ENCODE data around the gene SNX8.
"Not testable (repeated sequence)": the region's sequence is repeated elsewhere in the genome, so short reads cannot be mapped to it uniquely, and the experiment has no call there.

SNX8 gene

GRCh38 chr7:2313450-2314208, 612 bp downstream of the SNX8 start:
- Histone ChIP-seq H3K4me3 (ENCODE audit: control insufficient read depth in 1 of 7, extremely low read depth in 1 of 7, insufficient read depth in 4 of 7, low read depth in 2 of 7, low read length in 6 of 7) (peak overlapping the region; percentile 54 to 90 (median 68)), H3K9me3 (ENCODE audit: control extremely low read depth in 1 of 5, control insufficient read depth in 4 of 5, insufficient read depth in 2 of 5, low read depth in 1 of 5, low read length in 4 of 5) (no peaks in the 10 kb centered on the region), H3K4me1 (ENCODE audit: control extremely low read depth in 1 of 4, control insufficient read depth in 4 of 4, insufficient read depth in 4 of 4, low read length in 3 of 4) (peaks cover 2 to 33% (median 12%) of the 10 kb centered on the region in 4 experiments), H3K27ac (ENCODE audit: insufficient read depth in 1 of 2, low read depth in 1 of 2, low read length in 2 of 2, poor library complexity in 1 of 2, severe bottlenecking in 2 of 2) (peak overlapping the region in 1 of 2 experiments; percentile 34), H3K27me3 (replicated peaks in 2 of 5; ENCODE audit: control insufficient read depth in 4 of 5, insufficient read depth in 5 of 5, low read length in 4 of 5) (no peaks in the 10 kb centered on the region), H3K36me3 (ENCODE audit: control insufficient read depth in 4 of 4, insufficient read depth in 4 of 4, low read length in 3 of 4) (peaks cover 0 to 5% (median 0%) of the 10 kb centered on the region in 4 experiments)
- under 1% methylated on average over 29 of the region's 42 CpGs for WGBS (ENCODE audit: insufficient coverage)
- DNase-seq, result no peak
- ChIA-PET POLR2A (no interaction called here), CTCF (no interaction called here)

- DNase-seq, result no peak
- peak overlapping the region in 1 of 7 experiments; percentile 43 for H3K4me3 ChIP-seq (ENCODE audit: control insufficient read depth in 1 of 7, extremely low read depth in 1 of 7, insufficient read depth in 4 of 7, low read depth in 2 of 7, low read length in 6 of 7)
- no peaks in the 10 kb centered on the region for H3K27me3 ChIP-seq (replicated peaks in 2 of 5; ENCODE audit: control insufficient read depth in 4 of 5, insufficient read depth in 5 of 5, low read length in 4 of 5)
- H3K27ac ChIP-seq (ENCODE audit: insufficient read depth in 1 of 2, low read depth in 1 of 2, low read length in 2 of 2, poor library complexity in 1 of 2, severe bottlenecking in 2 of 2), result no peak overlapping the region
- no peaks in the 10 kb centered on the region for H3K9me3 ChIP-seq (ENCODE audit: control extremely low read depth in 1 of 5, control insufficient read depth in 4 of 5, insufficient read depth in 2 of 5, low read depth in 1 of 5, low read length in 4 of 5)
- ChIA-PET POLR2A (no interaction called here), CTCF (interaction anchor here (1.0 kb wide), 1 partner anchor 64 kb away, joined by 5 read pairs; no protein-coding TSS in a partner anchor)
- peaks cover 2 to 30% (median 16%) of the 10 kb centered on the region in 4 experiments for H3K4me1 ChIP-seq (ENCODE audit: control extremely low read depth in 1 of 4, control insufficient read depth in 4 of 4, insufficient read depth in 4 of 4, low read length in 3 of 4)
- WGBS (ENCODE audit: insufficient coverage), result 98% methylated on average over 14 of the region's 17 CpGs
- peaks cover 0 to 5% (median 0%) of the 10 kb centered on the region in 4 experiments for H3K36me3 ChIP-seq (ENCODE audit: control insufficient read depth in 4 of 4, insufficient read depth in 4 of 4, low read length in 3 of 4)
Observed at GRCh38 chr7:2312267-2312929, 1.8 kb downstream of the SNX8 start.

- Histone ChIP-seq H3K36me3 (ENCODE audit: control insufficient read depth in 4 of 4, insufficient read depth in 4 of 4, low read length in 3 of 4) (peaks cover 0 to 5% (median 0%) of the 10 kb centered on the region in 4 experiments), H3K4me3 (ENCODE audit: control insufficient read depth in 1 of 7, extremely low read depth in 1 of 7, insufficient read depth in 4 of 7, low read depth in 2 of 7, low read length in 6 of 7) (no peak overlapping the region), H3K27me3 (replicated peaks in 2 of 5; ENCODE audit: control insufficient read depth in 4 of 5, insufficient read depth in 5 of 5, low read length in 4 of 5) (no peaks in the 10 kb centered on the region), H3K9me3 (ENCODE audit: control extremely low read depth in 1 of 5, control insufficient read depth in 4 of 5, insufficient read depth in 2 of 5, low read depth in 1 of 5, low read length in 4 of 5) (no peaks in the 10 kb centered on the region), H3K4me1 (ENCODE audit: control extremely low read depth in 1 of 4, control insufficient read depth in 4 of 4, insufficient read depth in 4 of 4, low read length in 3 of 4) (peaks cover 2 to 24% (median 15%) of the 10 kb centered on the region in 4 experiments), H3K27ac (ENCODE audit: insufficient read depth in 1 of 2, low read depth in 1 of 2, low read length in 2 of 2, poor library complexity in 1 of 2, severe bottlenecking in 2 of 2) (no peak overlapping the region)
- WGBS (ENCODE audit: insufficient coverage), result 95% methylated on average over 20 of the region's 20 CpGs
- DNase-seq, result no peak
- POLR2A ChIA-PET, result no interaction called here
- CTCF ChIA-PET, result no interaction called here
Observed at GRCh38 chr7:2309889-2310331, 4.3 kb downstream of the SNX8 start.

- peaks cover 0 to 5% (median 0%) of the 10 kb centered on the region in 4 experiments for H3K36me3 ChIP-seq (ENCODE audit: control insufficient read depth in 4 of 4, insufficient read depth in 4 of 4, low read length in 3 of 4)
- 33% methylated on average over 4 of the region's 7 CpGs for WGBS (ENCODE audit: insufficient coverage)
- ChIA-PET CTCF (no interaction called here), POLR2A (interaction anchor here (0.6 kb wide), 1 partner anchor 58 kb away, joined by 5 read pairs; no protein-coding TSS in a partner anchor)
- no peaks in the 10 kb centered on the region for H3K9me3 ChIP-seq (ENCODE audit: control extremely low read depth in 1 of 5, control insufficient read depth in 4 of 5, insufficient read depth in 2 of 5, low read depth in 1 of 5, low read length in 4 of 5)
- H3K27ac ChIP-seq (ENCODE audit: insufficient read depth in 1 of 2, low read depth in 1 of 2, low read length in 2 of 2, poor library complexity in 1 of 2, severe bottlenecking in 2 of 2), result no peak overlapping the region
- H3K27me3 ChIP-seq (replicated peaks in 2 of 5; ENCODE audit: control insufficient read depth in 4 of 5, insufficient read depth in 5 of 5, low read length in 4 of 5), result no peaks in the 10 kb centered on the region
- peak; percentile 35 to 83 (median 72) for DNase-seq
- peaks cover 2 to 16% (median 13%) of the 10 kb centered on the region in 4 experiments for H3K4me1 ChIP-seq (ENCODE audit: control extremely low read depth in 1 of 4, control insufficient read depth in 4 of 4, insufficient read depth in 4 of 4, low read length in 3 of 4)
- H3K4me3 ChIP-seq (ENCODE audit: control insufficient read depth in 1 of 7, extremely low read depth in 1 of 7, insufficient read depth in 4 of 7, low read depth in 2 of 7, low read length in 6 of 7), result peak overlapping the region in 1 of 7 experiments; percentile 22
Observed at GRCh38 chr7:2307690-2308107, 6.5 kb downstream of the SNX8 start.

- no peak overlapping the region for H3K27ac ChIP-seq (ENCODE audit: insufficient read depth in 1 of 2, low read depth in 1 of 2, low read length in 2 of 2, poor library complexity in 1 of 2, severe bottlenecking in 2 of 2)
- H3K27me3 ChIP-seq (replicated peaks in 2 of 5; ENCODE audit: control insufficient read depth in 4 of 5, insufficient read depth in 5 of 5, low read length in 4 of 5), result no peaks in the 10 kb centered on the region
- peaks cover 2 to 14% (median 13%) of the 10 kb centered on the region in 4 experiments for H3K4me1 ChIP-seq (ENCODE audit: control extremely low read depth in 1 of 4, control insufficient read depth in 4 of 4, insufficient read depth in 4 of 4, low read length in 3 of 4)
- no peaks in the 10 kb centered on the region for H3K9me3 ChIP-seq (ENCODE audit: control extremely low read depth in 1 of 5, control insufficient read depth in 4 of 5, insufficient read depth in 2 of 5, low read depth in 1 of 5, low read length in 4 of 5)
- H3K36me3 ChIP-seq (ENCODE audit: control insufficient read depth in 4 of 4, insufficient read depth in 4 of 4, low read length in 3 of 4), result peaks cover 0 to 5% (median 0%) of the 10 kb centered on the region in 4 experiments
- no peak for DNase-seq
- no peak overlapping the region for H3K4me3 ChIP-seq (ENCODE audit: control insufficient read depth in 1 of 7, extremely low read depth in 1 of 7, insufficient read depth in 4 of 7, low read depth in 2 of 7, low read length in 6 of 7)
- 94% methylated on average over 4 of the region's 6 CpGs for WGBS (ENCODE audit: insufficient coverage)
- CTCF ChIA-PET, result no interaction called here
- POLR2A ChIA-PET, result no interaction called here
Observed at GRCh38 chr7:2306688-2307087, 7.6 kb downstream of the SNX8 start.

- POLR2A ChIA-PET; H3K36me3 ChIP-seq (ENCODE audit: control insufficient read depth in 4 of 4, insufficient read depth in 4 of 4, low read length in 3 of 4); H3K4me3 ChIP-seq (ENCODE audit: control insufficient read depth in 1 of 7, extremely low read depth in 1 of 7, insufficient read depth in 4 of 7, low read depth in 2 of 7, low read length in 6 of 7); H3K27ac ChIP-seq (ENCODE audit: insufficient read depth in 1 of 2, low read depth in 1 of 2, low read length in 2 of 2, poor library complexity in 1 of 2, severe bottlenecking in 2 of 2); CTCF ChIA-PET; DNase-seq; H3K9me3 ChIP-seq (ENCODE audit: control extremely low read depth in 1 of 5, control insufficient read depth in 4 of 5, insufficient read depth in 2 of 5, low read depth in 1 of 5, low read length in 4 of 5); H3K27me3 ChIP-seq (replicated peaks in 2 of 5; ENCODE audit: control insufficient read depth in 4 of 5, insufficient read depth in 5 of 5, low read length in 4 of 5): not testable (repeated sequence)
- WGBS (ENCODE audit: insufficient coverage), result 83% methylated on average over 1 of the region's 6 CpGs
- H3K4me1 ChIP-seq (ENCODE audit: control extremely low read depth in 1 of 4, control insufficient read depth in 4 of 4, insufficient read depth in 4 of 4, low read length in 3 of 4), result peaks cover 0 to 24% (median 18%) of the 10 kb centered on the region in 4 experiments
Observed at GRCh38 chr7:2305258-2305657, 9.0 kb downstream of the SNX8 start.

- H3K27ac ChIP-seq (ENCODE audit: insufficient read depth in 1 of 2, low read depth in 1 of 2, low read length in 2 of 2, poor library complexity in 1 of 2, severe bottlenecking in 2 of 2); H3K9me3 ChIP-seq (ENCODE audit: control extremely low read depth in 1 of 5, control insufficient read depth in 4 of 5, insufficient read depth in 2 of 5, low read depth in 1 of 5, low read length in 4 of 5); H3K4me3 ChIP-seq (ENCODE audit: control insufficient read depth in 1 of 7, extremely low read depth in 1 of 7, insufficient read depth in 4 of 7, low read depth in 2 of 7, low read length in 6 of 7); POLR2A ChIA-PET; H3K27me3 ChIP-seq (replicated peaks in 2 of 5; ENCODE audit: control insufficient read depth in 4 of 5, insufficient read depth in 5 of 5, low read length in 4 of 5); DNase-seq; H3K36me3 ChIP-seq (ENCODE audit: control insufficient read depth in 4 of 4, insufficient read depth in 4 of 4, low read length in 3 of 4): not testable (repeated sequence)
- CTCF ChIA-PET, result interaction anchor here (0.9 kb wide), 1 partner anchor 19 kb away, joined by 3 read pairs; no protein-coding TSS in a partner anchor
- peaks cover 6 to 38% (median 29%) of the 10 kb centered on the region in 4 experiments for H3K4me1 ChIP-seq (ENCODE audit: control extremely low read depth in 1 of 4, control insufficient read depth in 4 of 4, insufficient read depth in 4 of 4, low read length in 3 of 4)
- WGBS (ENCODE audit: insufficient coverage), result no CpG with 5 or more reads among the region's 7 CpGs
Observed at GRCh38 chr7:2303520-2303919, 10.7 kb downstream of the SNX8 start.

Data from common myeloid progenitor, CD34-positive (primary cell).